ENCODE measurements around the gene PAK2.
"Not testable (repeated sequence)": the region's sequence is repeated elsewhere in the genome, so short reads cannot be mapped to it uniquely, and the experiment has no call there.

Gene PAK2

DNA sequence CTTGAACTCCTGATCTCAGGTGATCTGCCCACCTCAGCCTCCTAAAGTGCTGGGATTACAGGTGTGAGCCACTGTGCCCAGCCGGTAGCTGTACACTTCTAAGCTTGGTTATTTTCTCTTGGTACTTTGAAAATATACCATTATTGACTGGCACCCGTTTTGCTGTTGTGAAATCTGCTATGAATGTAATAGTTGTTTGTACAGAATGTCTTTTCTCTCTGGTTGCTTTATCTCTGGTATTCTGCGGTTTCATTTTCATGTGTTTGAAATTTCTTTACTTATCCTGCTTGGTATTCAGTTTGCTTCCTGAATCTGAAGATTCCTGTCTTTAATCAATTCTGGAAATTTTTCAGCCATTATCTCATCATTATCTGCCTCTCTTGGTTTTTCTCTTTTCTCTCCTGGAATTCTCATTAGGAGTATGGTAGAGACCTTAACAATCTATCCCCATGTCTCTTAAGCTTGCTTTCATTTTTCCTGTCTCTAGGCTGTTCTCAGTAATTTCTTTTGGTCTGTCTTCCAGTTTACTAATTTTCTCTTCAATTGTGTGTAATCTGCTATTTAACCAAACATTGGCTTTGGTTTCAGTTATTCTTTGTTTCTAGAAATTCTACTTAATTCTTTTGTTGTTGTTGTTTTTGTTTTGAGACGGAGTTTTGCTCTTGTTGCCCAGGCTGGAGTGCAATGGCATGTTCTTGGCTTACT, 2.8 kb upstream of the PAK2 start:
- no peak for DNase-seq (ENCODE audit: low read depth in 1 of 2, low spot score in 1 of 2)

- no peak for DNase-seq (ENCODE audit: low read depth in 1 of 2, low spot score in 1 of 2)
These were observed 2.0 kb upstream of the PAK2 start for GRCh38 chr3:196737655-196738054.

DNA sequence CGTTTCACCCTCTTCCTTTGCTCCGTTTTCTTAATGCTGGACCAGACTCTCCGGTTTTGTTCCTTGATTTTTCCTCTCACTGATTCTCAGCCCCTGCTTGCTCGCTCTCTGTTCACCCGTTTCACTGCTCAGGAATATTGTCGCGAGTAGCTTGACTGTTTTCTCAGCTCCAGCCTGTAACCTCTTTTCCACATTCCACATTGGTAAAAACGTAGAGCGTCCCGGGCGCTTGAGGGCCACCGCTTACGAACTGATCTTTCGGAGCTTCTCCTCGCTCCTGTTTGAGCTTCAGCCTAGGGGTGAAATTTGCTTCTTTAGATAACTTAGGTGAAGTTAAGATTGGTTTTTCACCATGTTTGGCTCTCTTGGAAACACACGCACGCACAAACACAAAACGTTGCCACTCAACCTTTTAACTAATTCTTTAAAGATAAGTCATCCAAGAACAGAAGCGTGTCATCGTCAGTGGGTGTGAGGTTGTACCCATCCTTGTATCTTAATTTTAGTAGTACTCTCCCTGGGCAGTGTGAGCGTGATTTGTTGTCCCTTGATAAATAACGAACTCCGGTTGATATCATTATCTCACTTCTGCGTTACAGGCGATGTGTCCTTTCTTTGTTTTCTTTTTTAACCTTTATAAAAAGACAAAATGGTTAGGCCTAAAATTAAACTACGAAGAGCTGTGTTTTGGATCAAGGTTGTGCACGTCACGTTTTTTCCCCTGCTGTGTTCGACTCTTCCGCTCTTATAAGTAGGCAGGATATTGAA, 1.0 kb downstream of the PAK2 start:
- no peak for DNase-seq (ENCODE audit: low read depth in 1 of 2, low spot score in 1 of 2)

GRCh38 chr3:196741249-196741889, 1.7 kb downstream of the PAK2 start:
- no peak for DNase-seq (ENCODE audit: low read depth in 1 of 2, low spot score in 1 of 2)

DNA sequence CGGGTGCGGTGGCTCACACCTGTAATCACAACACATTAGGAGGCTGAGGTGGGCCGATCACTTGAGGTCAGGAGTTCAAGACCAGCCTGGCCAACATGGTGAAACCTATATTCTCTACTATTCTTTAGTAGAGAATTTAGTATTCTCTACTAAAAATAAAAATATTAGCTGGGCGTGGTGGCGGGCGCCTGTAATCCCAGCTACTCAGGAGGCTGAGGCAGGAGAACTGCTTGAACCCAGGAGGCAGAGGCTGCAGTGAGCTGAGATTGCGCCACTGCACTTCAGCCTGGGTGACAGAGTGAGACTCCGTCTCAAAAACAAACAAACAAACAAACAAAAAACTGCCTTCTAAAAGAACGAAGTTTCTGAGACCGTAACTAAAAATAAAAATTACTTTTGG, 3.9 kb downstream of the PAK2 start:
- DNase-seq (ENCODE audit: low read depth in 1 of 2, low spot score in 1 of 2) = not testable (repeated sequence)

DNA sequence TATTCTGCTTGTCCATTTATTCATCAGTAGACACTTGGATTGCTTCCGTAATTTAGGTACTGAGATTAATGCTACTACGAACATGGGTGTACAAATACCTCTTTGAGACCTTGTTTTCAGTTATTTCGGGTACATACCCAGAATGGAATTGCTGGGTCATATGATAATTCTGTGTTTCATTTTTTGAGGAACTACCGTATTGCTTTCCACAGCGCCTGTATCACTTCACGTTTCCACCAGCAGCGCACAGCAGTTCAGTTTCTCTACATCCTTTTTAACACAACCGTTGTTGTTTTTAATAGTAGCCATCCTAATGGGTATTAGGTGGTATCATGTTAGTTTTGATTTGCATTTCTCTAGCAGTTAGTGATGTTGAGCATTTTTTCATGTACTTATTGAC, 9.5 kb downstream of the PAK2 start:
- no peak for DNase-seq (ENCODE audit: low read depth in 1 of 2, low spot score in 1 of 2)

DNA sequence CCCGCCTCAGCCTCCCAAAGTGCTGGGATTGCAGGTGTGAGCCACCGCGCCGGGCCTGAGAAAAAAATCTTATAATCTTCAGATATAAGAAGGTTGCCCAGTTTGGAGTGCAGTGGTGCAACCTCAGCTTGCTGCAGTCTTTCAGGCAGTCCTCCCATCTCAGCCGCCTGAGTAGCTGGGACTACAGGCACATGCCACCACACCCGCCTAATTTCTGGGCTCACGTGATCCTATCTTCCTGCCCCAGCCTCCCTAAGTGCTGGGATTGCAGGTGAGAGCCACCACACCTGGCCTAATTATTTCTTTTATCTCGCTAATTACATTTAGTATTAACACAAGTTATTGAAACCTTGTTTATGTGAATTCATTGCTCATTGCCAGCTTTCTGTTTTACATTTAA, 13.5 kb downstream of the PAK2 start:
- no peak for DNase-seq (ENCODE audit: low read depth in 1 of 2, low spot score in 1 of 2)

GRCh38 chr3:196754091-196754981, 14.7 kb downstream of the PAK2 start:
- DNase-seq (ENCODE audit: low read depth in 1 of 2, low spot score in 1 of 2) = no peak

GRCh38 chr3:196756732-196757131, 17.1 kb downstream of the PAK2 start:
- DNase-seq (ENCODE audit: low read depth in 1 of 2, low spot score in 1 of 2) = no peak

- no peak for DNase-seq (ENCODE audit: low read depth in 1 of 2, low spot score in 1 of 2)
These were observed 18.5 kb downstream of the PAK2 start for GRCh38 chr3:196757876-196758739.

DNA sequence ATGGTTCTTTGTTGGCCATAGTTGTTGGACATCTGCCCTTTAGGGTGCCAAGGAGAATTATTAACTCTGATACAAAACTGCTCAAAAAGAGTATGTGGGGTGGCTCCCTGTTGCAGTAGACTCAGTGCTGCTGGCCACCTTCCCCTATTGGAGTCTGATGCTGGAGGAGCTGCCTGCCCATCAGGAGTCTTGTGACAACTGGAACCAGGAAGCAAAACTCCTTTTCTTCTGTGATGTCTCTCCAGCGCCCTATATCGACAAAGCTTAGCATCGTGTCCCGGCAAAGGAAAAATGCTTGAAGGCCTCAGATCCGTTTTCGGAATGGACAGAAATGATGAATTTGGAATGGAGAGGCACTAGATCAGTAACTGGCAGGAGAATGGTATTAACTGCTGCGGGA, 23.5 kb downstream of the PAK2 start:
- no peak for DNase-seq (ENCODE audit: low read depth in 1 of 2, low spot score in 1 of 2)

GRCh38 chr3:196765454-196765853, 25.8 kb downstream of the PAK2 start:
- no peak for DNase-seq (ENCODE audit: low read depth in 1 of 2, low spot score in 1 of 2)

- DNase-seq (ENCODE audit: low read depth in 1 of 2, low spot score in 1 of 2) = no peak
These were observed 31.4 kb downstream of the PAK2 start for GRCh38 chr3:196771067-196771466.

DNA sequence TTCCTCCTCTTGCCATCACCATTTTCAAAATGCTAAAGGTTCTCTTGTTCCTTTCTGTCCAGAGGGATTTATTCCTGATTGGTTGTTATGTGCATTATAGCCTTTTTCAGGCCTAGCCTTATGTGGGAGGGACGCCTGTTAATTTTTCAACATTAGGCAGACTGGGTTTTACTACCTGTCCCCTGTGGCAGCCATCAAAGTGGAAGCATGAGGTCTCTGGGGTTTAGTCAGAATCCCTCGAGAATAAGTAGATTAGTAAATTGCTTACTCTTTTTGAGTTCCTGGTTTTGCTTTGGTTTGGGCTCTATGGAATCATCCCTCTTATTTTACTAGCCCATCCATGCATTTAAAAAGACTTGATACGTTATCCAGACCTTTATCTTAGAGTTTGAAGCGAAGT, 32.4 kb downstream of the PAK2 start:
- no peak for DNase-seq (ENCODE audit: low read depth in 1 of 2, low spot score in 1 of 2)

DNA sequence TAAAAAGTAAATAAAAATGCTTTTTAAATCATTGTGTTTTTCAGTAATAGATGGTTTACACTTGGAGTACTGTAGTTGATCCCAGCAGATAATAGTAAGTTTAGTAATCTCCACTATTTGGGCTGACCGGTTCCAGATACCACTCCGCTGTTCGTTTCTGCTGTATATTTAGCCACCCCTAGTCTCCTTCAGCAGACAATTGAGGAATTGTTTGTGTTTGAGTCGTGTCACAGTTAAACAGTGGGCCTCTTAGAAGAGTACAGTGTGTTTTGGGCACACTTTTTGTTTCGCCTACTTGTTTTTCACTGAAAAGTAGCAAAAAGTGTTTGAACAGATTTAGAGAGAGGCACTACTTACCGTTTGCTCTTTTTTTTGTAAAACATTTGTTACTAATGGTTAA, 33.2 kb downstream of the PAK2 start:
- no peak for DNase-seq (ENCODE audit: low read depth in 1 of 2, low spot score in 1 of 2)

DNA sequence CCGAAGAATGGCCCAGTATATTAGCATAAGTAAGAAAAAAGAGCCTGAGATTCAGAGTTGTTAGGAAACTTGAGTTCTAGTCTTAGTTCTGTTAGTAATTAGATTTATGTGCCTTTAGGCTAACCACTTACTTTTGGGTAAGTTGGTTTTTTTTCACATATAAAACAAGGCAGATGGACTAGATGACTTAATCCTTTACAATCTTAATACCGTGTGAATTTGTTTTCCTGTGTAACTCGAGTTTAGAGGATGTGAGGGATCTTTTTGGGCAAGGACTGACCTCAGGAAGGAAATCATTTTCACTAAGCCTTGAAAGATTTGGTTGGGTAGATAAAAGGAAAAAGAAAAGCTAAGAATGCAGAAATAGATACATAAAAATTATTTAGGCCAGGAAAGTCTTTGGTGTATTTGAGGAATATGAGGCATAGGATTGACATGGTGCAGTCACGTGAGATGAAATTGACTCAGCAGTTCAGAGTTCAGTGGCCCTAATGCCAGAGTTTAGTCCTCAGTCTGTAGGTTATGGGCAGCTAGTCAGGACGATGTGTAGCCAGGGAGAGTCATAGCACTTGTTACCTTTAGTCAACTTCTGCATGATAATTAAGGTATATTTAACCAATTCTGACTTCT, 34.6 kb downstream of the PAK2 start:
- DNase-seq (ENCODE audit: low read depth in 1 of 2, low spot score in 1 of 2) = no peak

DNA sequence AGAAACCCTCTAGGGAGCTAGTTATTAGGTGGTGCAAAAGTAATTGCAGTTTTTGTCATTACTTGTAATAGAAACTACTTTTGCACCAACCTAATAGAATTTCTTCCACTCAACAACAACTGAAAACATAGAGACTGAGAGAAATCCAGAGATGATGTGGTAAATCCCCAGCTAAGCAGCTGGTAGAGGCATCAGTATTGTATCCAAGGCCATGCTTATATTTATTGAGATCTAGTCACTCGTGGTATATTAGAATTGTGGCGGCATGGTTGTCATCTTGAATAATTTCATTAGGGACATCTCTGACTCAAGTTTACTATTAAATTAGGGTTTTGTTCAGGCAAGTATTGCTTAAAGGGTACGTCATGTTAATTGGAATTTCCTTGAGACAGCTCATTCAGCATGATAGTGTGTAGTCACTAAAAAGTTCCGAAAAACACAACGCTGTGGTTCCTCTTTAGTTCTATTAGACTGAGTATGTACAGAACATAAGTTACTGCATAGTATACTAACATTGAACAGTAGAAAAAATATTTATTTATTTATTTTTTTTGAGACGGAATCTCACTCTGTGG, 35.3 kb downstream of the PAK2 start:
- DNase-seq (ENCODE audit: low read depth in 1 of 2, low spot score in 1 of 2) = no peak

GRCh38 chr3:196775938-196776337, 36.3 kb downstream of the PAK2 start:
- no peak for DNase-seq (ENCODE audit: low read depth in 1 of 2, low spot score in 1 of 2)

DNA sequence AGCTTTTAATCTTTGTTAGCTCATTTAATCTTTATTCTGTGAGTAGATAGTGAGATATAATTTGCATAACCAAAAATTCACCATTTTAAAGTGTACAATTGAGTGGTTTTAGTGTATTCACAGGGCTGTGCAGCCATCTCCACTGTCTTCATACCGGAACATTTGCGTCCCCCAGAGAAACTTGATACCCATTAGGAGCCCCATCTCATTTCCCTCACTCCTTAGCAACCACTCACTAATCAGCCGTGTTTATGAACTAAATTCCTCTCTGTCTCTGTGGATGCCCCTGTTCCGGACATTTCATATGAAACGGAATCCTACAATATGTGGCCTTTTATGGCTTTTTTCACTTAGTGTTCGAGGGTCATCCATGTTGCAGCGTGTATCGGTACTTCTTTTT, 38.2 kb downstream of the PAK2 start:
- no peak for DNase-seq (ENCODE audit: low read depth in 1 of 2, low spot score in 1 of 2)

GRCh38 chr3:196778755-196779154, 39.1 kb downstream of the PAK2 start:
- DNase-seq (ENCODE audit: low read depth in 1 of 2, low spot score in 1 of 2) = no peak

Measured in activated T-helper 1 cell treated with anti-CD3 and anti-CD28 coated beads, Interleukin-2, amount 50 U/mL, for 16 hours (primary cell).